T-cell (primary cell): ENCODE results near the gene KCNE5. TPM values are rescaled to one million over a fixed set of nuclear protein-coding genes. Genes with fewer than 3 reads are reported as not detected.

ENCODE experiments used
- ATAC-seq, 4 experiments: fragments of 200-7000 bp in 3 of 4; fragments of 150-1000 bp in 1 of 4; cut with Tn5 transposase; replicated peaks in 1 of 4; 1 replicate in 3 of 4; 2 replicates in 1 of 4; pipeline ENCODE4 v1.10.0; 2021; ENCODE audit warnings: moderate library complexity in 3 of 4, mild to moderate bottlenecking in 2 of 4, moderate number of reproducible peaks in 1 of 4
- CTCF ChIA-PET, 2 donors: fragments of 300-600 bp; sonication (Branson Sonifier 250); formaldehyde crosslinking; loops; one replicate each; lab custom pipeline; 2022; ENCODE audit warnings: antibody characterized with exemption in 2 of 2; lab: Charles Lee
- POLR2A ChIA-PET, 2 donors: fragments of 300-600 bp; sonication (Branson Sonifier 250); formaldehyde crosslinking; loops; one replicate each; lab custom pipeline; 2022; ENCODE audit warnings: antibody characterized with exemption in 2 of 2; lab: Charles Lee
- DNase-seq, 35 experiments: peaks; one replicate each; pipeline versions ENCODE4 v3.0.0 to v3.0.0-alpha.2; 2013 to 2023
- H3K27ac ChIP-seq: one replicate; pipeline ENCODE4 v1.5.1; 2013; ENCODE audit warnings: low read length
- H3K27me3 ChIP-seq, 2 experiments: replicated peaks in 1 of 2; 1 replicate in 1 of 2; 2 replicates in 1 of 2; pipeline versions ENCODE4 v1.6.1 to v1.7.0; 2013; ENCODE audit warnings: low read length in 1 of 2, mixed read lengths in 1 of 2; ENCODE audit not compliant: control insufficient read depth in 2 of 2, insufficient read depth in 2 of 2; ENCODE audit errors: extremely low read depth in 1 of 2
- H3K36me3 ChIP-seq, 2 donors: 1 replicate in 1 of 2; 2 replicates in 1 of 2; pipeline versions ENCODE4 v1.6.1 to v1.7.0; 2013; ENCODE audit warnings: low read length in 1 of 2; ENCODE audit not compliant: control insufficient read depth in 2 of 2, insufficient read depth in 1 of 2; ENCODE audit errors: extremely low read depth in 1 of 2
- H3K4me1 ChIP-seq, 2 experiments: 1 replicate in 1 of 2; 2 replicates in 1 of 2; pipeline versions ENCODE4 v1.6.1 to v1.7.0; 2013; ENCODE audit warnings: low read length in 2 of 2, mixed read lengths in 1 of 2; ENCODE audit not compliant: insufficient read depth in 2 of 2, control insufficient read depth in 1 of 2; ENCODE audit errors: extremely low read depth in 1 of 2
- H3K4me3 ChIP-seq, 2 donors: 1 replicate in 1 of 2; 2 replicates in 1 of 2; pipeline versions ENCODE4 v1.5.1 to v1.7.0; 2013; ENCODE audit warnings: mild to moderate bottlenecking in 2 of 2, low read length in 1 of 2, moderate library complexity in 1 of 2; ENCODE audit not compliant: control insufficient read depth in 1 of 2; ENCODE audit errors: extremely low read depth in 1 of 2
- H3K9me3 ChIP-seq: 2 replicates; pipeline ENCODE4 v1.7.0; 2013
- H3K27ac Mint-ChIP-seq, 2 donors: one replicate each; pipeline ENCODE4 v1.8.0; 2020 to 2021; ENCODE audit warnings: mild to moderate bottlenecking in 2 of 2, mixed read lengths in 2 of 2
- H3K27me3 Mint-ChIP-seq, 2 donors: one replicate each; pipeline ENCODE4 v1.8.0; 2021 to 2022; ENCODE audit warnings: mixed read lengths in 2 of 2
- H3K36me3 Mint-ChIP-seq: one replicate; pipeline ENCODE4 v1.8.0; 2021; ENCODE audit warnings: mixed read lengths
- H3K4me1 Mint-ChIP-seq, 3 donors: one replicate each; pipeline ENCODE4 v1.8.0; 2020 to 2022; ENCODE audit warnings: mixed read lengths in 3 of 3, mild to moderate bottlenecking in 1 of 3
- H3K4me3 Mint-ChIP-seq, 3 donors: one replicate each; pipeline ENCODE4 v1.8.0; 2020 to 2022; ENCODE audit warnings: mild to moderate bottlenecking in 3 of 3, mixed read lengths in 3 of 3, moderate library complexity in 3 of 3
- H3K9me3 Mint-ChIP-seq, 3 donors: one replicate each; pipeline ENCODE4 v1.8.0; 2020 to 2022; ENCODE audit warnings: mixed read lengths in 3 of 3
- WGBS: methylation state at CpG from one replicate; pipeline ENCODE4 v1.1.5; 2013; ENCODE audit warnings: missing lambda C conversion rate; ENCODE audit not compliant: insufficient coverage; 5-methylcytosine and 5-hydroxymethylcytosine counted together
- total RNA-seq, 35 experiments: library from RNA in 6 of 35; stranded (reverse) in 6 of 35; fragments of 120-200 nt in 1 of 35; gene quantifications; one replicate each; pipeline versions ENCODE4 v1.2.1 to v1.2.4 and lab custom pipeline; 2013 to 2026

Gene KCNE5
- total RNA-seq, 5 donors from 2014 or later (not counting 1 experiment from before 2014, with no cell fraction given): 0.23 TPM; not detected in 4

- POLR2A ChIA-PET: no interaction called here
- H3K36me3 ChIP-seq: no peaks in the 10 kb centered on the region
- Mint-ChIP-seq H3K36me3 (no peaks in the 10 kb centered on the region), H3K4me3 (no peak overlapping the region), H3K9me3 (no peaks in the 10 kb centered on the region), H3K4me1 (no peaks in the 10 kb centered on the region), H3K27me3 (peaks cover 0 to 9% of the 10 kb centered on the region in 2 donors), H3K27ac (no peak overlapping the region)
- DNase-seq (no peak), ATAC-seq (no peak)
- 78% methylated on average over 3 of the region's 8 CpGs for WGBS
- no peaks in the 10 kb centered on the region for H3K27me3 ChIP-seq
- no peaks in the 10 kb centered on the region for H3K4me1 ChIP-seq
- no peak overlapping the region for H3K27ac ChIP-seq
- CTCF ChIA-PET: no interaction called here
- no peaks in the 10 kb centered on the region for H3K9me3 ChIP-seq
- no peak overlapping the region for H3K4me3 ChIP-seq
Observed at GRCh38 chrX:109623997-109624396, 975 bp downstream of the KCNE5 start.

DNA sequence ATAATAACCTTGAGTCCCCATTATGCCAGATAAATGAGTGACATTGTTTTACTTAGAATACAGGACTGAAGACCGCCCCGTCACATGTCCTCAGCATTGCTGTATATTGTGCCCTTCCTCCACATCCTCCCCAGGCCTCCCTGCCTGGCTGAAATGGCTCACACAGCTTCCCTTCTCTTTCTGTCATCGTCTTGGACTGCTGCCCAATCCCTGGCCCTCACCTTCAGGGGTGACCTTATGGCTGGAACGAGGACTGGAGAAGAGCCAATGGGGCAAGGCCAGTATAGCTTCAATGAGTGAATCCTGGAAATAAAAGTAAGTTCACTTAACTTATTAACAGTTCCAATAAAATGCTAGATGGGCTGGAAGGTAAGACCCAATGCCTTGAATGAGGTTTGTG lies 2.7 kb downstream of the KCNE5 start:
- no peaks in the 10 kb centered on the region for H3K9me3 ChIP-seq
- no peaks in the 10 kb centered on the region for H3K9me3 Mint-ChIP-seq
- no peak for ATAC-seq
- H3K4me3 Mint-ChIP-seq: no peak overlapping the region
- CTCF ChIA-PET: no interaction called here
- no peaks in the 10 kb centered on the region for H3K4me1 Mint-ChIP-seq
- H3K27ac Mint-ChIP-seq: no peak overlapping the region
- no peaks in the 10 kb centered on the region for H3K36me3 Mint-ChIP-seq
- no peaks in the 10 kb centered on the region for H3K4me1 ChIP-seq
- no peaks in the 10 kb centered on the region for H3K27me3 Mint-ChIP-seq
- H3K27ac ChIP-seq: no peak overlapping the region
- H3K36me3 ChIP-seq: no peaks in the 10 kb centered on the region
- no peak overlapping the region for H3K4me3 ChIP-seq
- no peaks in the 10 kb centered on the region for H3K27me3 ChIP-seq
- no peak for DNase-seq
- POLR2A ChIA-PET: no interaction called here
- WGBS: 100% methylated on average over 2 of the region's 4 CpGs

- Mint-ChIP-seq H3K9me3 (no peaks in the 10 kb centered on the region), H3K27ac (no peak overlapping the region), H3K4me1 (no peaks in the 10 kb centered on the region), H3K27me3 (no peaks in the 10 kb centered on the region), H3K36me3 (no peaks in the 10 kb centered on the region), H3K4me3 (no peak overlapping the region)
- no CpG with 5 or more reads among the region's 3 CpGs for WGBS
- ChIA-PET POLR2A (no interaction called here), CTCF (no interaction called here)
- H3K27me3 ChIP-seq: no peaks in the 10 kb centered on the region
- ATAC-seq (no peak), DNase-seq (no peak)
- no peaks in the 10 kb centered on the region for H3K4me1 ChIP-seq
- no peak overlapping the region for H3K27ac ChIP-seq
- H3K36me3 ChIP-seq: no peaks in the 10 kb centered on the region
- no peak overlapping the region for H3K4me3 ChIP-seq
- no peaks in the 10 kb centered on the region for H3K9me3 ChIP-seq
Observed at GRCh38 chrX:109619771-109620170, 5.2 kb downstream of the KCNE5 start.

DNA sequence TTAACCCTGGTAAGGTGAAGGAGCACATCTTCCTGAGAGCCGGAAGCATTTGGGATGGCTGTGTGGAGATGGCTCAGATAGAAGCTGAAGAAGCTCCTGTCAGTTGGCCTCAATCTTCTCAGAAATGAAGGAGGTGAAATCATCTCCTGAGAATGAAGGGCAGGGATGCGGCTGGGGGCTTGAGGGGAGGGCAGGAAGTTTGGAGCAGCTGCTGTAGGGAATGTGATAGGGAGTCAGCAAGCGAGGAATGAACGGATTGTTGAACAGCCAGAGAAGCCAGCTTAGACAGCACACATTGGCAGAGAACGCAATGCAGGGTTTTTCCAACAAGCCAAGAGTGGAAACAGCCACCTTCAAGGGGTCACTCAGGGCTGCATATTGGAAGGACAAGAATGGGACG lies 10.0 kb downstream of the KCNE5 start:
- 90% methylated on average over 3 of the region's 6 CpGs for WGBS
- Histone ChIP-seq H3K4me3 (no peak overlapping the region), H3K27ac (no peak overlapping the region), H3K4me1 (no peaks in the 10 kb centered on the region), H3K27me3 (no peaks in the 10 kb centered on the region), H3K9me3 (no peaks in the 10 kb centered on the region), H3K36me3 (no peaks in the 10 kb centered on the region)
- CTCF ChIA-PET: no interaction called here
- H3K4me1 Mint-ChIP-seq: no peaks in the 10 kb centered on the region
- no peak overlapping the region for H3K27ac Mint-ChIP-seq
- POLR2A ChIA-PET: no interaction called here
- DNase-seq: no peak
- no peak for ATAC-seq
- H3K9me3 Mint-ChIP-seq: no peaks in the 10 kb centered on the region
- no peak overlapping the region for H3K4me3 Mint-ChIP-seq
- no peaks in the 10 kb centered on the region for H3K36me3 Mint-ChIP-seq
- peaks cover 0 to 8% of the 10 kb centered on the region in 2 donors for H3K27me3 Mint-ChIP-seq

GRCh38 chrX:109601486-109601885 lies 23.5 kb downstream of the KCNE5 start:
- DNase-seq: peak in 1 of 35 experiments; percentile 0
- H3K27me3 Mint-ChIP-seq: peaks cover 32 to 63% of the 10 kb centered on the region in 2 donors
- H3K36me3 ChIP-seq: no peaks in the 10 kb centered on the region
- no peak for ATAC-seq
- peaks cover 0 to 8% of the 10 kb centered on the region in 2 experiments for H3K4me1 ChIP-seq
- WGBS: no CpG with 5 or more reads among the region's 5 CpGs
- H3K27me3 ChIP-seq: peaks cover 0 to 5% of the 10 kb centered on the region in 2 experiments
- no peak overlapping the region for H3K4me3 ChIP-seq
- no peak overlapping the region for H3K27ac Mint-ChIP-seq
- CTCF ChIA-PET: no interaction called here
- H3K36me3 Mint-ChIP-seq: no peaks in the 10 kb centered on the region
- POLR2A ChIA-PET: no interaction called here
- no peaks in the 10 kb centered on the region for H3K9me3 ChIP-seq
- H3K4me1 Mint-ChIP-seq: peaks cover 0 to 5% (median 1%) of the 10 kb centered on the region in 3 donors
- H3K27ac ChIP-seq: no peak overlapping the region
- no peak overlapping the region for H3K4me3 Mint-ChIP-seq
- H3K9me3 Mint-ChIP-seq: peaks cover 0 to 6% (median 4%) of the 10 kb centered on the region in 3 donors

GRCh38 chrX:109600237-109600651 lies 24.7 kb downstream of the KCNE5 start:
- Histone ChIP-seq H3K9me3 (no peaks in the 10 kb centered on the region), H3K4me3 (no peak overlapping the region), H3K4me1 (peaks cover 0 to 8% of the 10 kb centered on the region in 2 experiments), H3K27ac (no peak overlapping the region), H3K36me3 (no peaks in the 10 kb centered on the region), H3K27me3 (peaks cover 0 to 5% of the 10 kb centered on the region in 2 experiments)
- no peak overlapping the region for H3K4me3 Mint-ChIP-seq
- CTCF ChIA-PET: no interaction called here
- H3K27me3 Mint-ChIP-seq: peaks cover 26 to 52% of the 10 kb centered on the region in 2 donors
- H3K4me1 Mint-ChIP-seq: peaks cover 0 to 5% (median 1%) of the 10 kb centered on the region in 3 donors
- WGBS: 0% methylated on average over 3 of the region's 16 CpGs
- H3K9me3 Mint-ChIP-seq: no peaks in the 10 kb centered on the region
- POLR2A ChIA-PET: interaction anchor here in 1 of 2 donors (0.6 kb wide), 1 partner anchor 102 kb away, joined by 6 read pairs; no protein-coding TSS in a partner anchor
- DNase-seq: no peak
- no peaks in the 10 kb centered on the region for H3K36me3 Mint-ChIP-seq
- no peak overlapping the region for H3K27ac Mint-ChIP-seq
- ATAC-seq: no peak

DNA sequence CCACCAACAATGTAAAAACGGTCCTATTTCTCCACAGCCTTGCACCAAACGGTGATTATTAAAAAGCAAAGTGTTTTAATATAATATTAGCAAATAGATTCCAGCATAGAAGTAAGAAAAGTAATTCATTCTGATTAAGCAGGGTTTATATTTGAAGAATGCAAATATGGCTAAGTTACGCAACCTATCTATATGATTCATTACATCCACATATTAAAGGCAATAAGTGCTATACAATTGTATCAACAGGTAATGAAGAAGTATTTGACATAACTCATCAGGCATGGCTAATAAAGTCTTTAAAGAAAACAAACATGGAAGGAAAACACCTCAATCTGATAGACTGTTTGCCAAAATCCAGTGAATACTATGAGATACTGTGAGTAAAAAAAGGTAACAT lies 29.0 kb downstream of the KCNE5 start:
- H3K36me3 Mint-ChIP-seq: no peaks in the 10 kb centered on the region
- H3K9me3 Mint-ChIP-seq: no peaks in the 10 kb centered on the region
- H3K27ac Mint-ChIP-seq: no peak overlapping the region

More for the DNA sequence above, 29.0 kb downstream of the KCNE5 start:
- ATAC-seq (no peak), DNase-seq (no peak)
- H3K9me3 ChIP-seq: no peaks in the 10 kb centered on the region
- CTCF ChIA-PET: no interaction called here
- H3K27me3 ChIP-seq: peaks cover 0 to 5% of the 10 kb centered on the region in 2 experiments
- POLR2A ChIA-PET: interaction anchor here in 1 of 2 donors (0.6 kb wide), 1 partner anchor 146 kb away, joined by 4 read pairs; no protein-coding TSS in a partner anchor
- no peaks in the 10 kb centered on the region for H3K36me3 ChIP-seq
- Mint-ChIP-seq H3K4me3 (no peak overlapping the region), H3K4me1 (peaks cover 0 to 4% (median 1%) of the 10 kb centered on the region in 3 donors), H3K27me3 (peaks cover 6 to 17% of the 10 kb centered on the region in 2 donors)
- no CpG with 5 or more reads among the region's 3 CpGs for WGBS
- no peak overlapping the region for H3K27ac ChIP-seq
- H3K4me1 ChIP-seq: peaks cover 0 to 8% of the 10 kb centered on the region in 2 experiments
- H3K4me3 ChIP-seq: no peak overlapping the region
